Thyroid gland (tissue), 4 donors: Measurements from ENCODE around the gene CARNS1. TPM values are rescaled to one million over a fixed set of nuclear protein-coding genes. Genes with fewer than 3 reads are reported as not detected.

Experiments used
- DNase-seq, 2 donors: peaks; one replicate each; pipeline ENCODE4 v3.0.0-alpha.2; 2019
- H3K27ac ChIP-seq, 3 donors: fragments of 200-600 bp; sonication (generic); 1 replicate in 2 of 3; 2 replicates in 1 of 3; pipeline ENCODE4 v1.5.1; 2016 to 2019; ENCODE audit warnings: mild to moderate bottlenecking in 1 of 3, moderate library complexity in 1 of 3
- H3K27me3 ChIP-seq: fragments of 200-600 bp; sonication (generic); one replicate; pipeline ENCODE4 v1.5.1; 2019
- H3K36me3 ChIP-seq, 2 donors: fragments of 200-600 bp; sonication (generic); one replicate each; pipeline ENCODE4 v1.5.1; 2016 to 2019
- H3K4me1 ChIP-seq, 2 donors: fragments of 200-600 bp; sonication (generic); one replicate each; pipeline ENCODE4 v1.5.1; 2017 to 2019
- H3K4me3 ChIP-seq, 3 donors: fragments of 200-600 bp; sonication (generic); replicated peaks in 1 of 3; 1 replicate in 2 of 3; 2 replicates in 1 of 3; pipeline ENCODE4 v1.5.1; 2016; ENCODE audit warnings: mild to moderate bottlenecking in 1 of 3
- H3K9me3 ChIP-seq: fragments of 200-600 bp; sonication (generic); one replicate; pipeline ENCODE4 v1.5.1; 2017
- POLR2A ChIP-seq, 2 donors: fragments of 450-650 bp; IDR thresholded peaks; one replicate each; pipeline ENCODE4 v1.6.1; 2017; ENCODE audit warnings: antibody characterized with exemption in 2 of 2, mild to moderate bottlenecking in 2 of 2, moderate library complexity in 1 of 2
- WGBS, 2 donors: methylation state at CpG; one replicate each; pipeline ENCODE4 v1.1.5; 2017; 5-methylcytosine and 5-hydroxymethylcytosine counted together
- intact Hi-C: fragments of 100-400 bp; cut with DNase I; formaldehyde crosslinking; loops from one replicate; pipeline ENCODE4 v1.15.1; 2023
- total RNA-seq, 4 donors: library from RNA; depleted of rRNA; stranded (reverse); fragments of >200 nt; gene quantifications; one replicate each; pipeline ENCODE4 v1.2.3, GENCODE V29; 2016
- TF ChIP-seq, protein P1 (sequence below), 6 experiments: fragments of 200-600 bp in 3 of 6; fragments of 450-650 bp in 3 of 6; sonication (generic) in 3 of 6; IDR thresholded peaks; one replicate each; pipeline ENCODE4 v1.5.1; 2016 to 2019; ENCODE audit warnings: antibody characterized with exemption in 6 of 6, mild to moderate bottlenecking in 2 of 6, inconsistent platforms in 1 of 6, moderate library complexity in 1 of 6

The CARNS1 gene
- total RNA-seq, 4 donors from 2014 or later: 3.8 to 9.8 (median 5.9) TPM

- intact Hi-C loops: no loop called here
- H3K36me3 ChIP-seq: no peaks in the 10 kb centered on the region
- TF ChIP-seq, protein P1, sequence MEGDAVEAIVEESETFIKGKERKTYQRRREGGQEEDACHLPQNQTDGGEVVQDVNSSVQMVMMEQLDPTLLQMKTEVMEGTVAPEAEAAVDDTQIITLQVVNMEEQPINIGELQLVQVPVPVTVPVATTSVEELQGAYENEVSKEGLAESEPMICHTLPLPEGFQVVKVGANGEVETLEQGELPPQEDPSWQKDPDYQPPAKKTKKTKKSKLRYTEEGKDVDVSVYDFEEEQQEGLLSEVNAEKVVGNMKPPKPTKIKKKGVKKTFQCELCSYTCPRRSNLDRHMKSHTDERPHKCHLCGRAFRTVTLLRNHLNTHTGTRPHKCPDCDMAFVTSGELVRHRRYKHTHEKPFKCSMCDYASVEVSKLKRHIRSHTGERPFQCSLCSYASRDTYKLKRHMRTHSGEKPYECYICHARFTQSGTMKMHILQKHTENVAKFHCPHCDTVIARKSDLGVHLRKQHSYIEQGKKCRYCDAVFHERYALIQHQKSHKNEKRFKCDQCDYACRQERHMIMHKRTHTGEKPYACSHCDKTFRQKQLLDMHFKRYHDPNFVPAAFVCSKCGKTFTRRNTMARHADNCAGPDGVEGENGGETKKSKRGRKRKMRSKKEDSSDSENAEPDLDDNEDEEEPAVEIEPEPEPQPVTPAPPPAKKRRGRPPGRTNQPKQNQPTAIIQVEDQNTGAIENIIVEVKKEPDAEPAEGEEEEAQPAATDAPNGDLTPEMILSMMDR (IDR thresholded peaks at IDR 0.05): no peak
- TF ChIP-seq POLR2A (IDR thresholded peaks at IDR 0.05): no peak
- DNase-seq: no peak
- H3K27ac ChIP-seq: no peak overlapping the region
- no peaks in the 10 kb centered on the region for H3K27me3 ChIP-seq
- H3K4me3 ChIP-seq: no peak overlapping the region
- 73 to 83% methylated on average over 7 to 11 of the region's 17 CpGs for WGBS, 2 donors
- H3K4me1 ChIP-seq: peaks cover 4 to 37% of the 10 kb centered on the region in 2 donors
- H3K9me3 ChIP-seq: no peaks in the 10 kb centered on the region
These were observed 4.3 kb upstream of the CARNS1 start for GRCh38 chr11:67410984-67411784.

- Histone ChIP-seq H3K9me3 (no peaks in the 10 kb centered on the region), H3K4me3 (no peak overlapping the region), H3K27me3 (no peaks in the 10 kb centered on the region), H3K4me1 (peaks cover 9 to 40% of the 10 kb centered on the region in 2 donors), H3K36me3 (no peaks in the 10 kb centered on the region), H3K27ac (no peak overlapping the region)
- 20 to 40% methylated on average over 1 to 7 of the region's 7 CpGs for WGBS, 2 donors
- TF ChIP-seq, protein P1 (IDR thresholded peaks at IDR 0.05): no peak
- no peak for TF ChIP-seq POLR2A (IDR thresholded peaks at IDR 0.05)
- intact Hi-C loops: no loop called here
- no peak for DNase-seq
These were observed 3.7 kb upstream of the CARNS1 start for GRCh38 chr11:67411785-67412152.

DNA sequence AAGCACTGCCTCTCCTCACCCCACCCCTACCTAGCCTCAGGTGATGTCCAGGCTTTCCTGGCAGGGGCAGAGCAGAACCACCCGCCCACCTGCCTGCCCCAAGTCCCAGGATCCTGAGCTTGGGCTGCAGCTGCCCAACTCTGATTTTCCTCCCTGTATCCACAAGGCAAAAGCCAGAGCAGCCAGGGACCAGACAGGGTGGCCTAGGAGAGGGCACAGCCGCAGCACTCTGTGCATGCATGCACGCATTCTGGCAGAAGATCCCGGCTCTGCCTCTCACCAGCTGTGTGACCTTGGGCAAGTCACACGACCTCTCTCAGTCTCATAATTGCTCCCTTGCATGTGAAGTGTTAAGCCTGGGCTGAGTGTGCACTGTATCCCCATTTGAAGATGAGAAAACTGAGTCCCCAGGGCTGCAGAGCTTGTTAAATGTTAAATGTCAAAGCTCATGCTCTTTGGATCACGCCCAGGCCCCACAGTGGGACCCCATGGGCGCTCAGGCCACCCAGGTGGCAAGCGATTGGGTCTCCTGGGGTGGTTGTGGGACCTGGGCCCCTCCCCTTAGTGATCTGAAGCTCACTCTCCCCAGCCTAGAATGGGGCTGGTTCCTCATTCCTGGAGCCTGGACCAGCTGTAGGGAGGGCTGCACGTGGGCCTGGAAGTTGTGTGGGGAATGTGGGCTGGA, 2.8 kb upstream of the CARNS1 start:
- no peak overlapping the region for H3K4me3 ChIP-seq

GRCh38 chr11:67413266-67413849, 2.1 kb upstream of the CARNS1 start:
- no peak overlapping the region for H3K27ac ChIP-seq
- H3K4me1 ChIP-seq: peaks cover 9 to 56% of the 10 kb centered on the region in 2 donors
- intact Hi-C loops: no loop called here
- TF ChIP-seq, protein P1 (IDR thresholded peaks at IDR 0.05): no peak
- no peak for TF ChIP-seq POLR2A (IDR thresholded peaks at IDR 0.05)
- no peaks in the 10 kb centered on the region for H3K36me3 ChIP-seq
- WGBS, 2 donors: 74 to 79% methylated on average over 2 of the region's 2 CpGs
- no peak for DNase-seq
- H3K9me3 ChIP-seq: no peaks in the 10 kb centered on the region
- H3K4me3 ChIP-seq: no peak overlapping the region
- H3K27me3 ChIP-seq: no peaks in the 10 kb centered on the region

More for the DNA sequence above, 2.8 kb upstream of the CARNS1 start:
- 72 to 88% methylated on average over 6 to 9 of the region's 9 CpGs for WGBS, 2 donors
- TF ChIP-seq, protein P1 (IDR thresholded peaks at IDR 0.05): no peak
- no peak for TF ChIP-seq POLR2A (IDR thresholded peaks at IDR 0.05)
- Histone ChIP-seq H3K4me1 (peaks cover 9 to 49% of the 10 kb centered on the region in 2 donors), H3K36me3 (no peaks in the 10 kb centered on the region), H3K9me3 (no peaks in the 10 kb centered on the region), H3K27ac (no peak overlapping the region), H3K27me3 (no peaks in the 10 kb centered on the region)
- intact Hi-C loops: no loop called here
- no peak for DNase-seq
